Measurements from ENCODE around the gene RORC. TPM values are rescaled to one million over a fixed set of nuclear protein-coding genes. Genes with fewer than 3 reads are reported as not detected.

RORC gene
- total and polyA plus RNA-seq, 12 donors, result 0.06 to 15.1 (median 2.9) TPM

DNA sequence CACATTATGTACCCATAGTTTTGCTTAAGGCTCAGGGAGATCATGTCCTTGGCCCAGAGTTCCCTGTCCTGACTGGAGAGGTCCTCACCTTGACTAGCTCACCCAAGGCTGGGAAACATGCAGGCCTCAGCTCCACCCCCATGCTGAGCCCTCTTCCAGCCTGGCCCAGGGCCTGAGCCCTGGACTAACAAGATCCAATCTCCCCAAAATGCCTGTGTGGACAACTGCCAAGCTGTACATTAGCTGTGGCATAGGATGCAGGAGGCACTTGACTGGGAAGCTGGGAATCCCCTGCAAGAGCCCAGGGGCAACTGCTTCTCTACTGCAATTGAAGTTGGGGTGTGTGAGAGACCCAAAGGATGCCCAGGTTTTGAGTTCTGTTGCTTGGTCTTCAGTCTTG, 28.4 kb downstream of the RORC start:
- Histone ChIP-seq H3K9me3 (replicated peaks in 1 of 3) (no peaks in the 10 kb centered on the region), H3K27me3 (no peaks in the 10 kb centered on the region), H3K4me1 (replicated peaks in 1 of 2) (no peaks in the 10 kb centered on the region), H3K4me3 (no peak overlapping the region), H3K27ac (no peak overlapping the region), H3K36me3 (replicated peaks in 1 of 2) (no peaks in the 10 kb centered on the region)
- intact Hi-C loops (cut with DNase I), result no loop called here
- TF ChIP-seq, protein P1, sequence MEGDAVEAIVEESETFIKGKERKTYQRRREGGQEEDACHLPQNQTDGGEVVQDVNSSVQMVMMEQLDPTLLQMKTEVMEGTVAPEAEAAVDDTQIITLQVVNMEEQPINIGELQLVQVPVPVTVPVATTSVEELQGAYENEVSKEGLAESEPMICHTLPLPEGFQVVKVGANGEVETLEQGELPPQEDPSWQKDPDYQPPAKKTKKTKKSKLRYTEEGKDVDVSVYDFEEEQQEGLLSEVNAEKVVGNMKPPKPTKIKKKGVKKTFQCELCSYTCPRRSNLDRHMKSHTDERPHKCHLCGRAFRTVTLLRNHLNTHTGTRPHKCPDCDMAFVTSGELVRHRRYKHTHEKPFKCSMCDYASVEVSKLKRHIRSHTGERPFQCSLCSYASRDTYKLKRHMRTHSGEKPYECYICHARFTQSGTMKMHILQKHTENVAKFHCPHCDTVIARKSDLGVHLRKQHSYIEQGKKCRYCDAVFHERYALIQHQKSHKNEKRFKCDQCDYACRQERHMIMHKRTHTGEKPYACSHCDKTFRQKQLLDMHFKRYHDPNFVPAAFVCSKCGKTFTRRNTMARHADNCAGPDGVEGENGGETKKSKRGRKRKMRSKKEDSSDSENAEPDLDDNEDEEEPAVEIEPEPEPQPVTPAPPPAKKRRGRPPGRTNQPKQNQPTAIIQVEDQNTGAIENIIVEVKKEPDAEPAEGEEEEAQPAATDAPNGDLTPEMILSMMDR (IDR thresholded peaks at IDR 0.05), result no peak
- TF ChIP-seq POLR2A (IDR thresholded peaks at IDR 0.05), result no peak
- DNase-seq, result peak in 1 of 7 donors; percentile 42

DNA sequence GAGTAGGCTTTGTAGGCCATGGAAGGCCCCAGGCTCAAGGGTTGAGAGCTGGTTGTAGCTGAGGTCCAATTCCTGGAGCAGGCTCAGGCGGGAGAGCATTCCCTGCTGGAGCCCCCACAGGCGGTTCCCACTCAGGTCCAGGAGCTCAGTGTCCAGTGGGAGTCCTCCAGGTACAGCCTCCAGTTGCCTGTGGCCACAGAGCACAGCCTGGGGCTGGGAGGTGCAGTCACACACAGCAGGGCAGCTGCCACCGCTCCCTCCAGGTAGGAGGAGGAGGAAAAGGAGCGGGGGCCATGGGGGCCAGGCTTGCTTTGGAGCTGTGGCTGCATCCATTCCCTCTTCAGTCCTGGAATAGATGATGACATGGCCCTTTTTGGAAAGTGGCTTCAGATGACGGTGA, 29.2 kb downstream of the RORC start:
- TF ChIP-seq, protein P1 (IDR thresholded peaks at IDR 0.05), result no peak
- no peak for TF ChIP-seq POLR2A (IDR thresholded peaks at IDR 0.05)
- intact Hi-C loops (cut with DNase I), result no loop called here
- H3K27me3 ChIP-seq, result no peaks in the 10 kb centered on the region
- no peak overlapping the region for H3K27ac ChIP-seq
- no peak for DNase-seq
- no peaks in the 10 kb centered on the region for H3K36me3 ChIP-seq (replicated peaks in 1 of 2)
- no peak overlapping the region for H3K4me3 ChIP-seq
- no peaks in the 10 kb centered on the region for H3K9me3 ChIP-seq (replicated peaks in 1 of 3)
- H3K4me1 ChIP-seq (replicated peaks in 1 of 2), result no peaks in the 10 kb centered on the region
- WGBS, 4 donors, result 89 to 100% (median 94%) methylated on average over 3 to 5 of the region's 5 CpGs

DNA sequence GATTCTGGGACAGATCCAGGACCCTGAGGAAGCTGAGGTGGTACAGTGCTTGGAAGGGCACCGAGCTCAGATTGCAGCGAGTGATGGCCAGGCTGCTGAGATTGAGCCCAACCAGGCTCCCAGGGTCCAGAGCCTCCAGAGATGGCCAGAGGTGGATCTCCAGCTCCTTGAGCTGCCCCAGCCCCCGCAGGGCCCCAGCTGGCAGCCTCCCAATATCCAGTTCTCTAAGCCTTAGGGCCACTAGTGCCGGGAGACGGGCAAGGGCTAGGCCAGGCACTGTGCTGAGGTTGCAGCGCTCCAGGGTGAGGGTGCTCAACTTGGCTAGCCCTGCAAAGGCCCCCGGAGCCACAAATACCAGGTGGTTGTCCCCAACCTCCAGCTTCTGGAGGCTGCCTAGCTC, 29.8 kb downstream of the RORC start:
- Histone ChIP-seq H3K36me3 (replicated peaks in 1 of 2) (no peaks in the 10 kb centered on the region), H3K27ac (no peak overlapping the region), H3K4me1 (replicated peaks in 1 of 2) (no peaks in the 10 kb centered on the region), H3K27me3 (no peaks in the 10 kb centered on the region), H3K9me3 (replicated peaks in 1 of 3) (no peaks in the 10 kb centered on the region), H3K4me3 (no peak overlapping the region)
- intact Hi-C loops (cut with DNase I), result no loop called here
- no peak for DNase-seq
- 83 to 92% (median 89%) methylated on average over 2 to 7 of the region's 7 CpGs for WGBS, 4 donors
- TF ChIP-seq, protein P1 (IDR thresholded peaks at IDR 0.05), result no peak
- no peak for TF ChIP-seq POLR2A (IDR thresholded peaks at IDR 0.05)

DNA sequence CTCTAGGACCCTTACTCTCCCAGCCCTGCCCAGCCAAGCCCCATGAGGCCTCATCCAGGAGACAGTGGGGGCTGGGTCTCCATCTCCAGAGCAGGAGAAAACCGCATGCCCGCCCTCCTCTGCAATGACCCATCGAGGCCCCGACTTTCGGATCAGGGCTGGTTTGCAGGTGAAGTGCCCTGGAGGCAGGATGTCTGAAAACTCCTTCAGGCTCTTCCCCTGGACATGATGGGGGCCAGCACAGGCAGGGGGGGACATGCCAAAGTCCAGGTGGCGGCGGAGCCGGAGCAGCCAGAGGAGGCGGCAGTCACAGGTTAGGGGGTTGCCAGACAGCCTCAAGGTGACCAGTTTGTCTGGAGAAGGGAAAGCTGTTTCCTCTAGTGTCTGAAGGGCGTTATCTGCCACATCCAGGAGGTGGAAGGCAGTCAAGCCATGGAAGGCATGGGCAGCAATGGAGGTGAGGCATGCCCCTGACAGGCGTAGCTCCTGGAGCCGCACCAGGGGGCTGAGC, 30.2 kb downstream of the RORC start:
- Histone ChIP-seq H3K4me3 (no peak overlapping the region), H3K4me1 (replicated peaks in 1 of 2) (no peaks in the 10 kb centered on the region), H3K27ac (no peak overlapping the region), H3K27me3 (no peaks in the 10 kb centered on the region), H3K36me3 (replicated peaks in 1 of 2) (no peaks in the 10 kb centered on the region), H3K9me3 (replicated peaks in 1 of 3) (no peaks in the 10 kb centered on the region)
- 89 to 98% (median 95%) methylated on average over 6 to 12 of the region's 12 CpGs for WGBS, 4 donors
- no peak for DNase-seq
- TF ChIP-seq POLR2A (IDR thresholded peaks at IDR 0.05), result no peak
- TF ChIP-seq, protein P1 (IDR thresholded peaks at IDR 0.05), result no peak
- intact Hi-C loops (cut with DNase I), result no loop called here
